ENCODE data around the gene ITFG1.

The ITFG1 gene

DNA sequence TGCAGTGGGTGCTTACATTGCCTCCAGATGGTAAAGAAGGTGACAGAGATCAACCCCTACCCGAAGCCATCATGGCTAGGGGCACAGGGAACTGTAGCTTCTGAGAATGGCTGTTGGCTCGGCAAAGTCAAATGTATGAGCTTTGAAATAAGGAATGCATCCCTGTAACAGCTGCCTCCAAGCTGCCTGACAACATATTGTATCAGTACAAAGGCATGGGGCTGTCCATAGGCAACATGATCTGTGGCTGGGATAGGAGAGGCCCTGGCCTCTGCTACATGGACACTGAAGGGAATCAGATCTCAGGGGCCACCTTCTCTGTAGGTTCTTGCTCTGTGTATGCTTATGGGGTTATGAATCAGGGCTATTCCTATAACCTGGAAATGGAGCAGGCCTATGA is 197.9 kb downstream of the ITFG1 start:
- H3K9ac ChIP-seq (ENCODE audit: low read depth in 1 of 2, low read length in 2 of 2), result no peak overlapping the region
- H3K9me3 ChIP-seq (ENCODE audit: control insufficient read depth in 2 of 2, low read length in 2 of 2), result no peaks in the 10 kb centered on the region
- no peaks in the 10 kb centered on the region for H3K27me3 ChIP-seq (ENCODE audit: control insufficient read depth in 2 of 2, insufficient read depth in 2 of 2, low read length in 2 of 2)
- no peak overlapping the region for H3K4me3 ChIP-seq (ENCODE audit: low read length in 2 of 2)
- H3K27ac ChIP-seq (ENCODE audit: low read depth in 2 of 2, low read length in 2 of 2), result no peak overlapping the region
- no peaks in the 10 kb centered on the region for H3K4me1 ChIP-seq (ENCODE audit: control insufficient read depth in 2 of 2, insufficient read depth in 2 of 2, low read length in 2 of 2)
- peaks cover 5 to 13% of the 10 kb centered on the region in 2 donors for H3K36me3 ChIP-seq (ENCODE audit: control insufficient read depth in 2 of 2, insufficient read depth in 2 of 2, low read length in 2 of 2)

DNA sequence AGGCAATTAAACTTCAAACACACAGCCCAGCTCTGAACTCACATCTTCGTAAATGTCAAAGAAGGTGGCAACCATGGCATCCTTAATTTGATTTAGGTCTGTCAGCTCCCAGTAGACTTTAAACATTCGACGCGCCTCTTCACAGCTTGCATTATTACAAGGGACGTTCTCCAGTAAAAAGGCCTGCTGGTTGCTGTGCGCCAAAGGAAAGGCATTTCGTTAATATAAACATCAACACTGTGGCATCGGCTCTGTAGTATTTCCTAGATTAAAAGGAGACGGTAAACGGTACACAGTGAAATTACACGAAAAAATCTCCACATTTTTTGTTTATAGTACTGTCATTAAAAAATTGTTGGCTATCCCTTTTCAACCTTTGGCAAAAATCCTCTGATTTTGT is 200.4 kb downstream of the ITFG1 start:
- Histone ChIP-seq H3K9me3 (ENCODE audit: control insufficient read depth in 2 of 2, low read length in 2 of 2) (no peaks in the 10 kb centered on the region), H3K27ac (ENCODE audit: low read depth in 2 of 2, low read length in 2 of 2) (no peak overlapping the region), H3K36me3 (ENCODE audit: control insufficient read depth in 2 of 2, insufficient read depth in 2 of 2, low read length in 2 of 2) (peaks cover 14 to 24% of the 10 kb centered on the region in 2 donors), H3K9ac (ENCODE audit: low read depth in 1 of 2, low read length in 2 of 2) (no peak overlapping the region), H3K4me1 (ENCODE audit: control insufficient read depth in 2 of 2, insufficient read depth in 2 of 2, low read length in 2 of 2) (no peaks in the 10 kb centered on the region), H3K4me3 (ENCODE audit: low read length in 2 of 2) (no peak overlapping the region), H3K27me3 (ENCODE audit: control insufficient read depth in 2 of 2, insufficient read depth in 2 of 2, low read length in 2 of 2) (no peaks in the 10 kb centered on the region)

- no peaks in the 10 kb centered on the region for H3K9me3 ChIP-seq (ENCODE audit: control insufficient read depth in 2 of 2, low read length in 2 of 2)
- H3K4me1 ChIP-seq (ENCODE audit: control insufficient read depth in 2 of 2, insufficient read depth in 2 of 2, low read length in 2 of 2), result no peaks in the 10 kb centered on the region
- no peaks in the 10 kb centered on the region for H3K27me3 ChIP-seq (ENCODE audit: control insufficient read depth in 2 of 2, insufficient read depth in 2 of 2, low read length in 2 of 2)
- H3K9ac ChIP-seq (ENCODE audit: low read depth in 1 of 2, low read length in 2 of 2), result no peak overlapping the region
- H3K36me3 ChIP-seq (ENCODE audit: control insufficient read depth in 2 of 2, insufficient read depth in 2 of 2, low read length in 2 of 2), result peaks cover 16 to 24% of the 10 kb centered on the region in 2 donors
- H3K27ac ChIP-seq (ENCODE audit: low read depth in 2 of 2, low read length in 2 of 2), result no peak overlapping the region
- H3K4me3 ChIP-seq (ENCODE audit: low read length in 2 of 2), result no peak overlapping the region
These were observed 201.9 kb downstream of the ITFG1 start for GRCh38 chr16:47258874-47259461.

GRCh38 chr16:47254756-47255155 is 206.1 kb downstream of the ITFG1 start:
- Histone ChIP-seq H3K9me3 (ENCODE audit: control insufficient read depth in 2 of 2, low read length in 2 of 2) (no peaks in the 10 kb centered on the region), H3K4me3 (ENCODE audit: low read length in 2 of 2) (no peak overlapping the region), H3K9ac (ENCODE audit: low read depth in 1 of 2, low read length in 2 of 2) (no peak overlapping the region), H3K36me3 (ENCODE audit: control insufficient read depth in 2 of 2, insufficient read depth in 2 of 2, low read length in 2 of 2) (peaks cover 14 to 16% of the 10 kb centered on the region in 2 donors), H3K27me3 (ENCODE audit: control insufficient read depth in 2 of 2, insufficient read depth in 2 of 2, low read length in 2 of 2) (no peaks in the 10 kb centered on the region), H3K4me1 (ENCODE audit: control insufficient read depth in 2 of 2, insufficient read depth in 2 of 2, low read length in 2 of 2) (no peaks in the 10 kb centered on the region), H3K27ac (ENCODE audit: low read depth in 2 of 2, low read length in 2 of 2) (no peak overlapping the region)

DNA sequence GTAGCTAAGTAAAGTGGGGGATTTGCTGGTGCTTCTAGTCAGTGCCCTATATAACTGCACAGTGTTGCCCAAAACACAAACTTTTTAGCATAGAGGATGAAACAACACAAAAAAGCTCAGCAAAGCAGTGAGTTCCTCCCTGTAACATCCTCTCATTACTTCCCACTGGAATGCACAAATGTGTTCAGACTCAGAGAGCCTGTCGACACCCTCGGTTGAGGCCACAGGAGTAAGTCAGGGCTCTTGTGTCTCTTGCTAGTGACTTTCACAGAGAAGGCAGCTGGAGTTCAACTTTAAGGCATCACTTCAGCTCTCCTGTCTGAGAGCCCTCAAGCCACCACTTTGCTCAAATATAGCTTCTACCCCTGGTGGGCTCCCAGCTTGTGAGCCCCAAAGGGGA is 209.9 kb downstream of the ITFG1 start:
- Histone ChIP-seq H3K9ac (ENCODE audit: low read depth in 1 of 2, low read length in 2 of 2) (no peak overlapping the region), H3K27ac (ENCODE audit: low read depth in 2 of 2, low read length in 2 of 2) (no peak overlapping the region), H3K4me1 (ENCODE audit: control insufficient read depth in 2 of 2, insufficient read depth in 2 of 2, low read length in 2 of 2) (no peaks in the 10 kb centered on the region)

DNA sequence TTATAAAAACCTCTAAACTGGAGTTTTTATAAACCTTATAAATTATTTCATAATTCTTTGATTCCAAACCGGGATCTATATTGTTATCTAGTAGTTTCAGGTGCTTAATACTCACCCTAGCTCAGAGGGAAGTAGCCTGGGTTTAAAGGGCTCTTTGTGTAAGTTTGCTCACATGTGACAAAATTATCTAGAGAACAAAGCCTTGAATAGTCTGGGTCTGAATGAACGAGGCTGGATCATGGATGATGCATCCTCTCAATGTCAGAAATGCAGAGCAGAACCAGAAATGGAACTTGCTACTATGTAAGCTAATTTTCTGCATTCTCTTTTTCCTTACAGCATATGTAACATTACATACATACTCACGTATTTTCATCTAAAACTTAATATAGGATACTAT is 213.2 kb downstream of the ITFG1 start:
- H3K4me1 ChIP-seq (ENCODE audit: control insufficient read depth in 2 of 2, insufficient read depth in 2 of 2, low read length in 2 of 2), result no peaks in the 10 kb centered on the region
- H3K27me3 ChIP-seq (ENCODE audit: control insufficient read depth in 2 of 2, insufficient read depth in 2 of 2, low read length in 2 of 2), result no peaks in the 10 kb centered on the region
- no peaks in the 10 kb centered on the region for H3K36me3 ChIP-seq (ENCODE audit: control insufficient read depth in 2 of 2, insufficient read depth in 2 of 2, low read length in 2 of 2)
- no peak overlapping the region for H3K4me3 ChIP-seq (ENCODE audit: low read length in 2 of 2)
- H3K27ac ChIP-seq (ENCODE audit: low read depth in 2 of 2, low read length in 2 of 2), result no peak overlapping the region
- no peaks in the 10 kb centered on the region for H3K9me3 ChIP-seq (ENCODE audit: control insufficient read depth in 2 of 2, low read length in 2 of 2)
- no peak overlapping the region for H3K9ac ChIP-seq (ENCODE audit: low read depth in 1 of 2, low read length in 2 of 2)

More for the DNA sequence above, 209.9 kb downstream of the ITFG1 start:
- H3K9me3 ChIP-seq (ENCODE audit: control insufficient read depth in 2 of 2, low read length in 2 of 2), result no peaks in the 10 kb centered on the region
- no peak overlapping the region for H3K4me3 ChIP-seq (ENCODE audit: low read length in 2 of 2)
- no peaks in the 10 kb centered on the region for H3K27me3 ChIP-seq (ENCODE audit: control insufficient read depth in 2 of 2, insufficient read depth in 2 of 2, low read length in 2 of 2)
- H3K36me3 ChIP-seq (ENCODE audit: control insufficient read depth in 2 of 2, insufficient read depth in 2 of 2, low read length in 2 of 2), result peaks cover 0 to 2% of the 10 kb centered on the region in 2 donors

DNA sequence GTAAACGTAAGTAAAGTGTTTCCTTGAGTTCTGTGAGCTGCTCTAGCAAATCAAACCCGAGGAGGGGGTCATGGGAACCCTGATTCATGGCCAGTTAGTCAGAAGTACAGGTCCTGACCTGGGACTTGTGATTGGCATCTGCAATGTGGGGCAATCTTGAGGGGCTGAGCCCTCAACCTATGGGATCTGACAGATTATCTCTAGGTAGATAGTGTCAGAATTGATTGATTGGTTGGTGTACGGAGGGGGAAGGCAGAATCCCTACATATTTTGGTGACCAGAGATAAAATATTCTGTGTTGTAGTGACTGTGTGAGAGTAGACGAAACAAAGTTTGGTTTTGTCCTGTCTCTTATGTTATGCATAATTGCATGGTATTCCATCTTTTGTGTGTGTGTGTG is 216.7 kb downstream of the ITFG1 start:
- H3K9ac ChIP-seq (ENCODE audit: low read depth in 1 of 2, low read length in 2 of 2), result no peak overlapping the region
- no peaks in the 10 kb centered on the region for H3K27me3 ChIP-seq (ENCODE audit: control insufficient read depth in 2 of 2, insufficient read depth in 2 of 2, low read length in 2 of 2)
- H3K9me3 ChIP-seq (ENCODE audit: control insufficient read depth in 2 of 2, low read length in 2 of 2), result no peaks in the 10 kb centered on the region

DNA sequence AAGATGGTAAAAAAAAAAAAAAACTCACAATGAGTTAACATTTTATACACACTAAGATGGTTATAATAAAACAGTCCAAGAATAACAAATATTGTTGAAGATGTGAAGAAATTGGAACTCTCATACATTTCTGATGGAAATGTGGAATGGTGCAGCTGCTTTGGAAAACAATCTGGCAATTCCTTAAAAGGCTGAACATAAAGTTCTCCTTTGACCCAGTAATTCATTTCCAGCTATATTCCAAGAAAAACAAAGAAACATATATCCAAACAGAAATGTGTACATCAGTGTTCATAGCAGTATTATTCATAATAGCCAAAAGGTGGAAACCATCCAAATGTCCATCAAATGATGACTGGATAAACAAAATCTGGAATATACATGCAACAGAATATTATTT is 219.8 kb downstream of the ITFG1 start:
- no peak overlapping the region for H3K27ac ChIP-seq (ENCODE audit: low read depth in 2 of 2, low read length in 2 of 2)

More for the DNA sequence above, 216.7 kb downstream of the ITFG1 start:
- no peak overlapping the region for H3K4me3 ChIP-seq (ENCODE audit: low read length in 2 of 2)
- no peak overlapping the region for H3K27ac ChIP-seq (ENCODE audit: low read depth in 2 of 2, low read length in 2 of 2)
- no peaks in the 10 kb centered on the region for H3K36me3 ChIP-seq (ENCODE audit: control insufficient read depth in 2 of 2, insufficient read depth in 2 of 2, low read length in 2 of 2)
- H3K4me1 ChIP-seq (ENCODE audit: control insufficient read depth in 2 of 2, insufficient read depth in 2 of 2, low read length in 2 of 2), result no peaks in the 10 kb centered on the region

DNA sequence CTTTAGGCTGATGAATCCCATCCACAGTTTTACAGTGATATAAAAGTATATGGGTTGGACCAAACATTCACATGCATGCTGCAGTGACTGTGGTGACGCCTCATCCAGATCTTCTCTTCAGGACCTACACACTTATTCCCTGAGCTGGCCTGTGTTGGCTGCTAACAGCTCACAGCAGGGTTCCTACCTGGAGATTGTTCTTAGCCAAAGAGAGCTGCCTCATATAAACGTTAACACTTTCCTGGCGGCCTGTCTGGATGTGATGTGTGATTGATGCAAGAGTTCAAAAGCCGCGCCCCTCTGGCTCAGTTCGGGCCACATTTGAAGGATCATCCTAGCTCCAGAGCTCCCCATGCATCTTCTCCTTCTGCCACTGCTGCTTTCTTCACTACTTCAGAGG is 224.1 kb downstream of the ITFG1 start:
- Histone ChIP-seq H3K4me1 (ENCODE audit: control insufficient read depth in 2 of 2, insufficient read depth in 2 of 2, low read length in 2 of 2) (no peaks in the 10 kb centered on the region), H3K9me3 (ENCODE audit: control insufficient read depth in 2 of 2, low read length in 2 of 2) (no peaks in the 10 kb centered on the region), H3K4me3 (ENCODE audit: low read length in 2 of 2) (no peak overlapping the region), H3K36me3 (ENCODE audit: control insufficient read depth in 2 of 2, insufficient read depth in 2 of 2, low read length in 2 of 2) (peaks cover 3% of the 10 kb centered on the region in 2 donors), H3K27ac (ENCODE audit: low read depth in 2 of 2, low read length in 2 of 2) (no peak overlapping the region), H3K9ac (ENCODE audit: low read depth in 1 of 2, low read length in 2 of 2) (no peak overlapping the region), H3K27me3 (ENCODE audit: control insufficient read depth in 2 of 2, insufficient read depth in 2 of 2, low read length in 2 of 2) (no peaks in the 10 kb centered on the region)

More for the DNA sequence above, 219.8 kb downstream of the ITFG1 start:
- Histone ChIP-seq H3K9me3 (ENCODE audit: control insufficient read depth in 2 of 2, low read length in 2 of 2) (no peaks in the 10 kb centered on the region), H3K4me1 (ENCODE audit: control insufficient read depth in 2 of 2, insufficient read depth in 2 of 2, low read length in 2 of 2) (no peaks in the 10 kb centered on the region), H3K4me3 (ENCODE audit: low read length in 2 of 2) (no peak overlapping the region), H3K36me3 (ENCODE audit: control insufficient read depth in 2 of 2, insufficient read depth in 2 of 2, low read length in 2 of 2) (no peaks in the 10 kb centered on the region), H3K9ac (ENCODE audit: low read depth in 1 of 2, low read length in 2 of 2) (no peak overlapping the region), H3K27me3 (ENCODE audit: control insufficient read depth in 2 of 2, insufficient read depth in 2 of 2, low read length in 2 of 2) (no peaks in the 10 kb centered on the region)

GRCh38 chr16:47230296-47230695 is 230.6 kb downstream of the ITFG1 start:
- H3K9ac ChIP-seq (ENCODE audit: low read depth in 1 of 2, low read length in 2 of 2), result no peak overlapping the region
- H3K27me3 ChIP-seq (ENCODE audit: control insufficient read depth in 2 of 2, insufficient read depth in 2 of 2, low read length in 2 of 2), result no peaks in the 10 kb centered on the region
- no peaks in the 10 kb centered on the region for H3K4me1 ChIP-seq (ENCODE audit: control insufficient read depth in 2 of 2, insufficient read depth in 2 of 2, low read length in 2 of 2)
- no peak overlapping the region for H3K4me3 ChIP-seq (ENCODE audit: low read length in 2 of 2)
- H3K27ac ChIP-seq (ENCODE audit: low read depth in 2 of 2, low read length in 2 of 2), result no peak overlapping the region
- no peaks in the 10 kb centered on the region for H3K9me3 ChIP-seq (ENCODE audit: control insufficient read depth in 2 of 2, low read length in 2 of 2)
- H3K36me3 ChIP-seq (ENCODE audit: control insufficient read depth in 2 of 2, insufficient read depth in 2 of 2, low read length in 2 of 2), result peaks cover 3 to 7% of the 10 kb centered on the region in 2 donors

All from mucosa of rectum (tissue), 2 donors.